ENCODE data around the gene ZNF165. TPM values are rescaled to one million over a fixed set of nuclear protein-coding genes. Genes with fewer than 3 reads are reported as not detected.

The ZNF165 gene
- total RNA-seq, 1 donor: 2.1 TPM

- Histone ChIP-seq H3K4me3 (ENCODE audit: low read length) (peak overlapping the region; percentile 83), H3K9me3 (ENCODE audit: low read depth, low read length) (no peaks in the 10 kb centered on the region), H3K27me3 (ENCODE audit: insufficient read depth, low read length) (no peaks in the 10 kb centered on the region), H3K4me1 (ENCODE audit: insufficient read depth, low read length) (peaks cover 35% of the 10 kb centered on the region)
Measured at GRCh38 chr6:28136585-28137504, 56.5 kb downstream of the ZNF165 start.

DNA sequence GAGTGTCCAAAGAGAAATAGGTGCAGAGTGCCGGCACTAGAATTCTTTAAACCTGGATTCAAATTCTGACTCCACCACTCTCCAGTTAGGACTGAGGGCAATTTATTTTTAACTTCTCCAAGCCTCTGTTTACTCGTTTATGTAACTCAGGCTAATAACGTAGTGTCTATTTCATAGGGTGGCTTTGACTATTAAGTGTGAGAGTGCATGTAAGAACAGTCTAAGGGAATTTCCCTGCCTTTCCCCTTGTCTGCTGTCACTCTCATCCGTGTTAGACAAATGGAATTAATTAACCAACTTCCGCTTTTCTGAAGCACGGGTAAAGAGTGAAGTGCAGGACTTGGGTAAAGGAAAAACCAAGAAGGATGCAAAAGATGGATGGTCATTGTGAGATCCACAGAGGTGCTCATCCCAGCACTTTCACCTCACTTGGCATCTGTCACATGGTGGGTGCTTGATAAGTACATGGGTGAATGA lies 57.2 kb downstream of the ZNF165 start:
- H3K4me3 ChIP-seq (ENCODE audit: low read length): peak overlapping the region; percentile 83
- no peaks in the 10 kb centered on the region for H3K9me3 ChIP-seq (ENCODE audit: low read depth, low read length)
- H3K27me3 ChIP-seq (ENCODE audit: insufficient read depth, low read length): no peaks in the 10 kb centered on the region
- peaks cover 35% of the 10 kb centered on the region for H3K4me1 ChIP-seq (ENCODE audit: insufficient read depth, low read length)

Other genes starting within 250 kb of the ZNF165 start
- gene OR2B2, start 168.2 kb upstream of the ZNF165 start, total RNA-seq: not detected
- gene OR2B6, start 123.3 kb upstream of the ZNF165 start, total RNA-seq: not detected
- gene ZSCAN16, start 44.0 kb downstream of the ZNF165 start, total RNA-seq: 10.2 TPM
- 22.6 TPM for gene ZKSCAN8, start 61.3 kb downstream of the ZNF165 start, total RNA-seq
- gene ZSCAN9, start 144.7 kb downstream of the ZNF165 start, total RNA-seq: 6.7 TPM
- 0.84 TPM for gene ZKSCAN4, start 171.7 kb downstream of the ZNF165 start, total RNA-seq
- gene NKAPL, start 178.7 kb downstream of the ZNF165 start, total RNA-seq: 0.21 TPM
- 12.4 TPM for gene ZSCAN26, start 186.6 kb downstream of the ZNF165 start, total RNA-seq
- 0.52 TPM for gene PGBD1, start 201.0 kb downstream of the ZNF165 start, total RNA-seq

All from mononuclear cell (primary cell).